Raji (cell line): Measurements from ENCODE around the gene TMEM259.

Experiments
- POLR2A ChIP-seq: IDR thresholded peaks from 2 replicates; pipeline ENCODE4 v1.6.1; 2011; ENCODE audit warnings: low read depth, low read length, control low read depth; ENCODE audit not compliant: insufficient read depth

Gene TMEM259

DNA sequence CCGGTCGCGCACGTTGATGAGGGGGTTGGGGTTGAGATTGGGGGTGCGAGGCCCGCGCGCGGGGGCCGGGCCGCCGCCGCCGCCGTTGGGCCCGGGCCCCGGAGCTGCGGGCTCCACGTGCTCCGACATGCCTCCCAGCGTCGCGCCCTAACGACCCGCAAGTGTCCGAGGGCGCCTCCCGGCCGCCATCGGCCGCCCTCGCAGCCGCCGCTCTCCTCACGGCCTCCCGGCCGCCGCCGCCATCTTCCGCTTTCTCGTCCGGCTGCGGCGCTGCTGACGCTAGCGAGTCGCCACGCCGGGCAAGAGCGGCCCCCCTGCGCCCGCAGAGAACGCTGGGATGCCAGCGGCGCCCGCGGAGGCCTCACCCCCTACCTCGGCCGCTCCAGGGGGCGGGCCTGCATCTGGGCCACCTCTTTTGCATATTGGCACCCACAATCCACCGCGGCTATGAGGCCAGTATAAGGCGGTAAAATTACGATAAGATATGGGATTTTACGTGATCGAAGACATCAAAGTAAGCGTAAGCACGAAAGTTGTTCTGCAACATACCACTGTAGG lies at the start of gene TMEM259:
TSS of gene TMEM259 (minus strand) at position 256 of the 558 bp plus-strand sequence. CDS start at position 129, 127 bp downstream.
- TF ChIP-seq POLR2A: peak; percentile 57

DNA sequence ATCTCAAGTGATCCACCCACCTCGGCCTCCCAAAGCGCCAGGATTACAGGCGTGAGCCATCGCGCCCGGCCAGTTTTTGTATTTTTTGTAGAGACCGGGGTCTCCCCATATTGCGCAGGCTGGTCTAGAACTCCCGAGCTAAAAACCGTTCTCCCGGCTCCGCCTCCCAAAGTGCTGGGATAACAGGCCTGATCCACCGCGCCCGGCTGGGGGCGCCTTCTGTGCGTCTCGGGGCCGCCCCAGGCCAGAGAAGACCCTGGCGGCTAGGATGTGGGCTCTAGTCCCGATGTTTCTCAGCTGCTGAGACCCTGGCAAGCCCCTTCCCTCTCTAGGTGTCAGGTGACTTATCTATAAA lies 49.6 kb upstream of the TMEM259 start:
- TF ChIP-seq POLR2A: no peak

DNA sequence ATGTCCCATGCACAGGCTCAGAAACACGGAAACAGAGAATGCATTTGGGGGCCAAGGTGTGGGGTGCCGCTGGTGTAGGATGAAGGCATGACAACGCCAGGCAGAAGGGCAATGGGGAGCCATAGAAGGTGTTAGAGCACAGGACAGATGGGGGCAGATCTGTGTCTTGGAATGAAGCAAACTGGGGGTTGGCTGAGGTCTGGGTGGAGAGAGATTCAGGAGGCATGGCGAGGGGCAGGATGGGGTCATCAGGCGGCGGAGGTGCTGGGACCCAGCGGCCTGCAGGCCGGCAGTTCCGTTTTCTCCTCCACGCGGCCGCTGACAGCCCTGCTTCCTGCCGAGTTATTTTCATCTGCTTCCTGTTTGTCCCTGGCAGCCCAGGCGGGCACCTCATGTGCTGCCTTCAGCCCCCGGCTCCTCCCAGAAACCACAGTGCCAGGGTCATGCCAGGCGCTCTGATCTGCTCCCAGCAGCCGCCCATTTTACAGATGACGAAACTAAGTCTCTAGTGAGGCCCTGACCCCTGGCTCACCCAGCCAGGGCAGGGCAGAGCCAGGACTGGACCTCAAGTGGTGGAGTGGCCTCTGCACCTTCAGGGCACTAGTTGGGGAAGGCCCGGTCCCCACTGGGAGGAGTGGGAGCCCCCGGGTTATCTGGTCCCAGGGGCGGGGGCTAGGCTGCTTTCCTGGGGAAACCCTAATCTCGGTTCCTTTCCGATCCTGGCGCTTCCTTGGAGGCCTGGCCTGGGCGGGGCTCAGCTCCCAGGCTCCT lies 48.3 kb upstream of the TMEM259 start:
- peak; percentile 84 for TF ChIP-seq POLR2A

DNA sequence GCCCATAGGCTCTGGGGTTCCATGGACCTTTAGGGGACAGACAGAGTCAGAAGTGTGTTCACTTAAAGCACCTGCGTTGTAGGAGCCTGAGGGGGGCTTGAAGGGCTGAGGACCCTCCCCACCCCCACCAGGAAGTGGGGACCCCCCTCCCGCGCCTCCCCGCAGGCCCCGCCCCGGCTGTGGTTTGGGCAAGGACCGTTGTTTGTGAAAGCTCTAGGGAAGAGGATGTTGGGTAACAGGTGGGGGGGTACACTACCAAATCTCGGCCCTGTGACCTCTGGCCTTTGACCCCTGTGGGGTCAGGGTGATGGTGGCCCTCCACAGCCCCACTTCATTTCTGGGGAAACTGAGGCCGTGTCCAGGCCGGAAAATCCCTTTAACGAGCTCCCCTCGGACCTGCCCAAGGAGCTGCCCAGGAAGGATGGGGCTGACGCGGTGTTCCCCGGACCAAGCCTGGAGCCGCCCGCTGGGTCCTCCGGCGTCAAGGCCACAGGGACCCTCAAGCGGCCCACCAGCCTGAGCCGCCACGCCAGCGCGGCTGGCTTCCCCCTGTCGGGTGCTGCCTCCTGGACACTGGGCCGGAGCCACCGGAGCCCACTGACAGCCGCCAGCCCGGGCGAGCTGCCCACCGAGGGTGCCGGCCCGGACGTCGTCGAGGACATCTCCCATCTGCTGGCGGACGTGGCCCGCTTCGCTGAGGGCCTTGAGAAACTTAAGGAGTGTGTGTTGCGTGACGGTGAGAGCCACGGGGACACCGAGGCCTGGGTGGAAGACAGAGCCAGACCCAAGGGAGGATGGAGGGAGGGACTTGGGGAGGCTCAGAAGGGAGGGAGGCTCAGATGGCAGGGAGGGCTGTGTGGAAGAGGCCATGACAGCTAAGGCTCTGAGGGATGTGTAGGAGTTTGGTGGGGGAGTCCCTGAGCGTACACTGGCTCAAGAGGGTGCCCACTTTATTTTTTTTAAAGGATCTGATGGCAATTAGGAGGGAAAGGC lies 47.4 kb upstream of the TMEM259 start:
- TF ChIP-seq POLR2A: no peak

DNA sequence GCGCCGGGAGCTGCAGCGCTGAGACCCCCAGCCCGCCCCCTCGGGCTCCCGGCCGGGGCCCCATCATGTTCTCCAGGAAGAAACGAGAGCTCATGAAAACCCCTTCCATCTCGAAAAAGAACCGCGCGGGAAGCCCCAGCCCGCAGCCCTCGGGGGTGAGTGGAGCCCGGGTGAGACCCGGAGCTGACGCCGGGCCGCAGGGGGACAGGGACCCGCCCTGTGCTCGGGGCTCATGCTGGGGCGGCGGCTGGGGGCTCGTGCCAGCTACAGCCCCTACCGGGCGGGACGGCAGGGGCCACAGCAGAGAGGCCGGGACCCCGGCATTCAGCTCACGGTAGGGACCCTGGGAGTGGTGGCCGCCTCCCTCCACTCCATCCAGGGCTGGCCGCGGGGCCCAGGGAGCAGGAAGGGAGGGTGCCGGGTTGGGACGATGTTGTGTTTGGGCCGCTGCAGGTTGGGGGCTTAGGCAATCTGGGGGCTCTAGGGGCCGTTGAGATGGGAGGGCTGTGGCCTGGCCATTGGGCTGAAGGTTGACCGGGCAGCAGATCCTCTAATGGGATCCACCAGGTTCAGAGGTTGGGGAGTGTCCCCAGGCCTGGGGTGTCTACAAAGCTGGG lies 46.5 kb upstream of the TMEM259 start:
- TF ChIP-seq POLR2A: no peak

DNA sequence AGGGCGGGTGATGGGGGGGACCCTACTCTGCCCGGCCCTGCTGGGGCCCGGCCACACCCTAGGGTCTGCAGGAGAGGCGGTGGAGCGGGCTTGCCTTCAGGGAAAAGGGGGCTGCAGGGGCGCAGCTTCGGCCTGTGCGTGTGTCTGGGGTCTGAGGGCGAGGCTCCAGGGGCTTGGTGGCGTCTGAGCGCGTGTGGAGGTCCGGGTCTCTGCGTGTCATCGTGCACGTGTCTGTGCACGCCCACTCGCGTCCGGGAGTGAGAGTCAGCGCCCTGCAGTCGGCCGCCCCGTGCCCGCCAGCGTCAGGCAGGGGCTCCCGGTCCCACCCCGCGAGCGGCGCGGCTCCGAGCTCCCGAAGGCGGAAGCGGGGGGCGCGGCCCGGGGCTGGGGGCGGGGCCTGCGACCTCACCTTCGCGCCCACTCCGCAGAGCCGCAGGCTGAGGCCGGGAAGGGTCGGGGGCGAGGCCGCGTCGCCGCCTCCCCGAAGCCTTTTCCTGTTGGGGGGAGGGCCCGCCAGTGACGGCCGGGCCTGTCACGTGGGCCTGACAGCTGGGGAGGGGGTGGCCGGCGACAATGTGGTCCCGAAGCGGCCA lies 45.9 kb upstream of the TMEM259 start, which contains the start of gene ARHGAP45:
TSS of gene ARHGAP45 (plus strand) at position 420 of the 593 bp plus-strand sequence. CDS start 239 bp downstream, outside the sequence.
- peak; percentile 70 for TF ChIP-seq POLR2A

DNA sequence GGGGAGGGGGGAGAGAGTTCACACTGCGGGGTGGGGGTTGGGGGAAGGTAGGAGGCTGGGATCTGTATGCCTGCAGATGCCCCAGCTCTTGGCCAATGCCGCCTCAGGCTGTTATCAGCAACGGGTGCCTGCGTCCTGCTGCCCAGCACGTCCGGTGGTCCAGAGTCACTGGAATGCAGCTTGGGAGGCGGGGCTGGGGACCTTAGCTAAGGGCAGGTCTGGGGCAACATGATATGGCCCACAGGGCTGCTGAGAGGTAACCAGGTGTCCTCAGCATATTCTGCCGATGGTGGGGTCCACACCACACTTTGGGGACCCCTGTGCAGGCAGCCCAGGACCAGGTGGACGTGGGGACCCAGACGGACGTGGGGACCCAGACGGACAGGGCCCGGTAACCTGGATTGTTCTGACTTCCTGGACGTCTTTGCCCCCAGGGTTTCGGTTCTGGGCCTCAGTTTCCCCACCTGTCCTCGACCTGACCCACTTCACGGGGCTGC lies 45.4 kb upstream of the TMEM259 start:
- TF ChIP-seq POLR2A: no peak

DNA sequence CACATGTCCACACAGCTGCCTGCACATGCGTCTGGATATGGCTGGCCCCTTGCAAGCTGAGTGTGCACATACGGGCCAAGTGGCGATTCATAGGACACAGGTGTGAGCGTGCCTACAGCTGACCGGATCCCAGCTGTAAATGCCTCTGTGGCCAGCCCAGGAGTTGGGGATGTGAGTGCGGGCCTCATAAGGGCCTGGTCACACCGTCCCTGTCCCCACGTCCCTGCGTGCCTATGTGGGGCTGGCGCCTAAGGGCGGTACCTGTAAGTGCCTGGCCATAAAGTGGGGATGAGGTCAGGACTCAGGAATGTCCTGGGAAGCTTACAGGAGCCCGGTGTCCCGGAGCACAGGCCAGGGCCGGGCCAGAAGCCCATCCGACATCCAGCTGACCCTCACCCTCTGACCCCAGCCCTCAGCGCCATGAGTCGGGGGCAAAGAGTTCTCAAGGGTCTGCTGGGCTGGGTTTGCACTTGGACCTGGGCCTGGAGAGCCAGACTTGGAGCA lies 44.7 kb upstream of the TMEM259 start:
- no peak for TF ChIP-seq POLR2A

DNA sequence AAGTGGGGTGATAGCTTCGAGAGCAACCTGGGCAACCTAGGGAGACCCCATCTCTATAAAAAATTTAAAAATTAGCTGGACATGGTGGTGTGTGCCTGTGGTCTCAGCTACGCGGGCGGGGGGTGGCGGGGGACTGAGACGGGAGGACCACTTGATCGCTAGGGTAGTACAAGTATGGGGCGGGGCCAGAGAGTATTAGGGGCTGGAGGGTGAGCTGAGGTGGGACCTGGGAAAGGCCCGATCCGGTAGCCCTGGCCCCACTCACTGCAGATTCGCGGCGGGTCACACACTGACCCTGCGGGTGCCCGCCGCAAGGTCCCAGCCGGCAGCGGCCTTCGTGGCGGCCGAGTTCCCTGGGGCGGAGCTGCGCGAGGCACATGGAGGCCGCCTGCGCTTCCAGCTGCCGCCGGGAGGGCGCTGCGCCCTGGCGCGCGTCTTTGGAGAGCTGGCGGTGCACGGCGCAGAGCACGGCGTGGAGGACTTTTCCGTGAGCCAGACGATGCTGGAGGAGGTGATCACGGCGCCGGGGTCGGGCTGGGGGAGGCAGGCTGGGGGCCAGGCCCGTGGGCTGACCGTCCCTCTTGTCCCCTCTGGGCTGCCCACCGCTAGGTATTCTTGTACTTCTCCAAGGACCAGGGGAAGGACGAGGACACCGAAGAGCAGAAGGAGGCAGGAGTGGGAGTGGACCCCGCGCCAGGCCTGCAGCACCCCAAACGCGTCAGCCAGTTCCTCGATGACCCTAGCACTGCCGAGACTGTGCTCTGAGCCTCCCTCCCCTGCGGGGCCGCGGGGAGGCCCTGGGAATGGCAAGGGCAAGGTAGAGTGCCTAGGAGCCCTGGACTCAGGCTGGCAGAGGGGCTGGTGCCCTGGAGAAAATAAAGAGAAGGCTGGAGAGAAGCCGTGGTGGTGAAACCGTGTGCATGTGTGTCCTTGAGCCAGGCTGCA lies 44.0 kb upstream of the TMEM259 start:
- no peak for TF ChIP-seq POLR2A

DNA sequence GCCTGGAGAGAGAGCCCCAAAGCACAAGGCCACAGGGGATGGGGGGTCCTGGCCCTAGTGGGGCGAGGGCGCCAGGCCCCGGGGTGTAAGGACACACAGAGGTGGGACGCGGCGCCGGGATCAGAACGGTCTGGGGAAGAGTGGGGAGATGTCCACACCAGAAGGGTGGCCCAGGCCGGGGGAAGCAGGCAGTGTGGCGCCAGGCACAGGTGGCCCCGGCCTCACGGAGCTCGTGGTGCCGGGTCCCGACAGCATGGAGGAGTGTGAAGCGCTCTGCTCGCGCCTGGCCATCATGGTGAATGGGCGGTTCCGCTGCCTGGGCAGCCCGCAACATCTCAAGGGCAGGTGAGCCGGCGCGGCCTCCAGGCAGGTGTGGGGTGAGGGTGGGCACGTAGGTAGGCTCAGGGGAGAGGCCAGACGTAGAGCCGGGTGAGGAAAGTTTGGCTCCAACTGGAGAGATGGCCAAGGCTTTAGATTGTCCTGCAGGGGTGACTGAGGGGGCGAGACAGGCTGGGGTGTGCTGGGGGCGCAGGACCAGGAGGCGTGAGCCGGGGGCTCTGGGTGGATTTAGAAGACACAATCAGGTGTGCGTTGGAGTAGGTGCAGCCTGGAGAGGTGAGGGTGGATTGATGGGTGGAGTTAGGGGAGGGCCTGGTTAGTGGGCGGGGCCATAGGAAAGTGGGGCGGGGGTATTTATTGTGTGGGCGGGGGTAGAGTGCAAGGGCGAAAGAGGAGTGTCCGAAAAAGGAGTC lies 43.2 kb upstream of the TMEM259 start:
- no peak for TF ChIP-seq POLR2A

DNA sequence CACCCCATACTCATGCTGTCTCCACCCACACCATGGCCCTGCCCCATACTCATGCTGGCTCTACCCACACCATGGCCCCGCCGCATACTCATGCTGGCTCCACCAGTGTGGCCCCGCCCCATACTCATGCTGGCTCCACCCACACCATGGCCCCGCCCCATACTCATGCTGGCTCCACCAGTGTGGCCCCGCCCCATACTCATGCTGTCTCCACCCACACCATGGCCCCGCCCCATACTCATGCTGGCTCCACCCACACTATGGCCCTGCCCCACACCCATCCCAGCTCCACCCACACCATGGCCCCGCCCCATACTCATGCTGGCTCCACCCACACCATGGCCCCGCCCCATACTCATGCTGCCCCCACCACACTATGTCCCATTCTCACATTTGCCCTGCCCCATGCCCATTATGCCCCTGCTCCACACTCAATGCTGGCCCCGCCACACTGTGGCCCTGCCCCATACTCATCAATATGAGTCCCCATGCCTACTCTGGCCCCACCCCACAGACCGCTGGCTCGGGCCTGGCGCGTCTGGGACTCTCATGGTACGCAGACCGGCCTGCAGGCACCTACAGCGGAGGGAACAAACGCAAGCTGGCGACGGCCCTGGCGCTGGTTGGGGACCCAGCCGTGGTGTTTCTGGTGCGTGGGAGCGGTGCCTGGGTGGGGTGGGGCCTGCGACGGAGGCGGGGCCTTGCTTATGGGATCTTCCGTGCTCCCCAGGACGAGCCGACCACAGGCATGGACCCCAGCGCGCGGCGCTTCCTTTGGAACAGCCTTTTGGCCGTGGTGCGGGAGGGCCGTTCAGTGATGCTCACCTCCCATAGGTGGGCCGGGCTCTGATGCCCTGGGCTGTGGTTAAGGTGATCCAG lies 42.3 kb upstream of the TMEM259 start:
- TF ChIP-seq POLR2A: no peak
